ENCODE data around the gene COL6A3. TPM values are rescaled to one million over a fixed set of nuclear protein-coding genes. Genes with fewer than 3 reads are reported as not detected.
A peak's percentile ranks its signal among the peaks of the same experiment; 100 is the strongest.

Gene COL6A3
- total RNA-seq, 6 experiments from 2014 or later = 4.5 to 21.1 (median 8.8) TPM

- DNase-seq (no peak), ATAC-seq (no peak)
- 46% methylated on average over 2 of the region's 2 CpGs for WGBS (ENCODE audit: insufficient coverage, low coverage, low lambda C conversion rate, missing lambda C conversion rate)
- intact Hi-C loops (cut with DNase I) = no loop called here
- Histone ChIP-seq H3K36me3 (no peaks in the 10 kb centered on the region), H3K4me1 (no peaks in the 10 kb centered on the region), H3K27ac (peak overlapping the region in 1 of 3 donors; percentile 15), H3K9me3 (no peaks in the 10 kb centered on the region), H3K27me3 (no peaks in the 10 kb centered on the region), H3K4me3 (no peak overlapping the region)
- no peak for TF ChIP-seq CTCF (IDR thresholded peaks at IDR 0.05)
- no peak for TF ChIP-seq POLR2A (IDR thresholded peaks at IDR 0.05)
These were observed 117.2 kb downstream of the COL6A3 start for GRCh38 chr2:237296756-237297155.

GRCh38 chr2:237295889-237296480, 118.0 kb downstream of the COL6A3 start:
- WGBS (ENCODE audit: insufficient coverage, low coverage, low lambda C conversion rate, missing lambda C conversion rate) = 76% methylated on average over 9 of the region's 10 CpGs
- no peak overlapping the region for H3K4me3 ChIP-seq
- intact Hi-C loops (cut with DNase I) = no loop called here
- no peaks in the 10 kb centered on the region for H3K27me3 ChIP-seq
- no peak overlapping the region for H3K27ac ChIP-seq
- no peak for DNase-seq
- no peaks in the 10 kb centered on the region for H3K36me3 ChIP-seq
- no peak for ATAC-seq
- H3K9me3 ChIP-seq = no peaks in the 10 kb centered on the region
- no peak for TF ChIP-seq CTCF (IDR thresholded peaks at IDR 0.05)
- no peak for TF ChIP-seq POLR2A (IDR thresholded peaks at IDR 0.05)
- peaks cover 0 to 3% (median 0%) of the 10 kb centered on the region in 4 donors for H3K4me1 ChIP-seq

- Histone ChIP-seq H3K27me3 (no peaks in the 10 kb centered on the region), H3K4me3 (no peak overlapping the region), H3K9me3 (no peaks in the 10 kb centered on the region), H3K4me1 (peaks cover 0 to 7% (median 0%) of the 10 kb centered on the region in 4 donors), H3K36me3 (no peaks in the 10 kb centered on the region), H3K27ac (no peak overlapping the region)
- DNase-seq (no peak), ATAC-seq (no peak)
- intact Hi-C loops (cut with DNase I) = no loop called here
- 75% methylated on average over 1 of the region's 1 CpG for WGBS (ENCODE audit: insufficient coverage, low coverage, low lambda C conversion rate, missing lambda C conversion rate)
- no peak for TF ChIP-seq CTCF (IDR thresholded peaks at IDR 0.05)
- TF ChIP-seq POLR2A (IDR thresholded peaks at IDR 0.05) = no peak
These were observed 119.5 kb downstream of the COL6A3 start for GRCh38 chr2:237294460-237294859.

- TF ChIP-seq CTCF (IDR thresholded peaks at IDR 0.05) (no peak), POLR2A (IDR thresholded peaks at IDR 0.05) (no peak)
- intact Hi-C loops (cut with DNase I) = no loop called here
- Histone ChIP-seq H3K4me1 (peaks cover 0 to 7% (median 0%) of the 10 kb centered on the region in 4 donors), H3K9me3 (no peaks in the 10 kb centered on the region), H3K27ac (no peak overlapping the region), H3K4me3 (no peak overlapping the region), H3K27me3 (no peaks in the 10 kb centered on the region), H3K36me3 (no peaks in the 10 kb centered on the region)
- DNase-seq = no peak
- ATAC-seq = no peak
- 45% methylated on average over 1 of the region's 1 CpG for WGBS (ENCODE audit: insufficient coverage, low coverage, low lambda C conversion rate, missing lambda C conversion rate)
These were observed 120.0 kb downstream of the COL6A3 start for GRCh38 chr2:237293978-237294377.

Measured in right lobe of liver (tissue), 6 donors.